Endodermal cell (in vitro differentiated cells): ENCODE results near the gene DROSHA. TPM values are rescaled to one million over a fixed set of nuclear protein-coding genes. Genes with fewer than 3 reads are reported as not detected.

Experiments
- DNase-seq: peaks from one replicate; pipeline ENCODE4 v3.0.0-alpha.2; 2017
- H3K27ac ChIP-seq: 2 replicates; pipeline ENCODE4 v1.5.1; 2013; ENCODE audit warnings: mild to moderate bottlenecking, low read depth, low read length, moderate library complexity
- H3K27me3 ChIP-seq: 2 replicates; pipeline ENCODE4 v1.6.1; 2013; ENCODE audit warnings: mild to moderate bottlenecking, low read length, moderate library complexity; ENCODE audit not compliant: insufficient read depth, control insufficient read depth, poor library complexity, severe bottlenecking
- H3K36me3 ChIP-seq: 2 replicates; pipeline ENCODE4 v1.7.0; 2013; ENCODE audit warnings: mild to moderate bottlenecking, low read length, moderate library complexity; ENCODE audit not compliant: control insufficient read depth, insufficient read depth
- H3K4me1 ChIP-seq: one replicate; pipeline ENCODE4 v1.7.0; 2013; ENCODE audit warnings: low read length; ENCODE audit not compliant: control insufficient read depth, insufficient read depth
- H3K4me3 ChIP-seq: 2 replicates; pipeline ENCODE4 v1.5.1; 2013; ENCODE audit warnings: mild to moderate bottlenecking, low read length, moderate library complexity
- H3K9ac ChIP-seq: 2 replicates; pipeline ENCODE4 v1.6.1; 2013; ENCODE audit warnings: mild to moderate bottlenecking, low read length, moderate library complexity; ENCODE audit not compliant: poor library complexity, severe bottlenecking; ENCODE audit errors: extremely low read depth
- H3K9me3 ChIP-seq: 2 replicates; pipeline ENCODE4 v1.6.1; 2013; ENCODE audit warnings: mild to moderate bottlenecking, low read length, moderate library complexity; ENCODE audit not compliant: control insufficient read depth
- H3K27ac Mint-ChIP-seq: 2 replicates; pipeline ENCODE4 v1.8.0; 2020; ENCODE audit warnings: mixed read lengths
- H3K27me3 Mint-ChIP-seq: 2 replicates; pipeline ENCODE4 v1.8.0; 2021; ENCODE audit warnings: mild to moderate bottlenecking, mixed read lengths; ENCODE audit not compliant: insufficient read depth
- H3K36me3 Mint-ChIP-seq: 2 replicates; pipeline ENCODE4 v1.8.0; 2020; ENCODE audit warnings: low read depth, mixed read lengths
- H3K4me1 Mint-ChIP-seq: 2 replicates; pipeline ENCODE4 v1.8.0; 2020; ENCODE audit warnings: mixed read lengths
- H3K4me3 Mint-ChIP-seq: 2 replicates; pipeline ENCODE4 v1.8.0; 2020; ENCODE audit warnings: mild to moderate bottlenecking, moderate library complexity, mixed read lengths
- H3K9me3 Mint-ChIP-seq: 2 replicates; pipeline ENCODE4 v1.8.0; 2020; ENCODE audit warnings: mild to moderate bottlenecking, mixed read lengths
- WGBS, 2 experiments: methylation state at CpG; one replicate each; pipeline versions ENCODE4 v1.1.5 to v1.1.7; 2013; ENCODE audit warnings: missing lambda C conversion rate in 2 of 2, mixed read lengths in 1 of 2; ENCODE audit not compliant: insufficient coverage in 1 of 2, insufficient read length in 1 of 2; 5-methylcytosine and 5-hydroxymethylcytosine counted together
- total RNA-seq, 2 donors: library from RNA; stranded (reverse); fragmentation: NEBNext Ultra II Directional in 1 of 2; extraction: Animal tissue kit (Norgen Biotek cat#: 25700) in 1 of 2; gene quantifications; 2 replicates in 1 of 2; 3 replicates in 1 of 2; pipeline ENCODE4 v1.2.1, GENCODE V29; 2021
- TF ChIP-seq, protein P1 (sequence below): fragments of 200-600 bp; sonication (generic); conservative IDR thresholded peaks from 2 replicates; pipeline ENCODE4 v1.5.0; 2021; ENCODE audit warnings: antibody characterized with exemption, mild to moderate bottlenecking

Gene DROSHA
- total RNA-seq, 2 donors from 2014 or later: 116 to 132 TPM

DNA sequence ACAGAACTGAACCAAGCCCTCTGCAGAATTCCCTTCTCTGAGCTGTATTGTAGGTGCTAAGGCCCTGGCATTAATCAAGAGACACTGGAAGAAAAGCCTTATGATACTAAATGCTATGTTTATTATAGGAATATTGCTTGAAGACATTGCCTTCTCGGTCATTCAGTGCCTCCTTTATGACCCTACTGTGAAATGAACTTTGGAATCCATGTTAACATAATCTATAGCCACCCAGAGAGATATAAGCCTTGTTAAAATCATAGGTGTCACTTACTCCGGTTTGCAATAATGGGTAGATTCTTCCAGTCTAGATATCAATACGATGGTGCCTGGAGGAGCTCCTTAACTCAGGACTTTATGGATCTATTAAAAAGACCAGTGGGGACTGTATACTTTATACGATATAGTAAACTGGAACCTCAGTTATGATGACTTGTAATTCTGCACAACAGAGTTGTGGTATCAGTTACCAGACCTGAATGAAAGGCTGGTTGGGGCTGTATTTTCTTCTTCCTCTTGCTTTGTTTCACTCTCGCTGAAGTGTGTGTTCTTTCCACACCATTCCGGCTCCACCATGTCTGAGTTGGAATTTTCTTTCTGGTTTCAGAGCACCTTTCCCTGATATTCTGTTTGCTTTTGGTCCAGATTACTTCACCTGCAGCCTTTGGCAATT is 154.5 kb downstream of the DROSHA start:
- 87 to 100% methylated on average over 5 to 6 of the region's 6 CpGs for WGBS, 2 experiments

DNA sequence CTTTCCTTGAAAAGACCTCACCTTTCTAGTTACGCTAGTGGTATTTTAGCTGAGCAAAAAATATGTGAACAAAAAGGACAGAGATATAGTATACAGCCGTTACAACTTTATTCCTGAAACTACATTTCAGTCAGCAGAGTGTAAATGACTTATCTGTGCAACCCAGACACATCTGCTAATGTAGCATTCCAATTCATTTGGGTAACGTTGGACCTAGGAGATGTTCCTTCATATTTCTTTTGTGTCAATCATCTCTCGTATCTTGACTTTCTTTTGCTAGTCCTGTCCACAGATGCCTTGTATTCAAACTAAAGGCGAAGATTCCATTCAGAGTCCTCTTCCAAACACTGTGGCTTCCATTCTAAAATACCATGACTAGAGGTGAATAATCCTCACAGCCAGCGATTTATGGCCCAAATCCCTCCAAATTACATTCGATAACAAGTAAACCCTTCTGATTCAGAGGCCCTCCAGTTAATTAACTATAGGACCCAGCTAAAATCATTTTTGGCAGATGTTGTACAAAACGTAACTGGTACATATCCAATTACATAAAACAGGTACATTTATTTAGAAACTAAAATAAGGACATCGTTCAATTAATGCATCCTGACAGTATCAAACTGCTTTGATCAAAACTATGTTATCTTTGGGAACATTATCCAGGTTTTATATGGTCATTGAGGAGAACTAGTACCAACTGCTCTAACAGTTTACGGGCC is 155.7 kb downstream of the DROSHA start:
- TF ChIP-seq, protein P1, sequence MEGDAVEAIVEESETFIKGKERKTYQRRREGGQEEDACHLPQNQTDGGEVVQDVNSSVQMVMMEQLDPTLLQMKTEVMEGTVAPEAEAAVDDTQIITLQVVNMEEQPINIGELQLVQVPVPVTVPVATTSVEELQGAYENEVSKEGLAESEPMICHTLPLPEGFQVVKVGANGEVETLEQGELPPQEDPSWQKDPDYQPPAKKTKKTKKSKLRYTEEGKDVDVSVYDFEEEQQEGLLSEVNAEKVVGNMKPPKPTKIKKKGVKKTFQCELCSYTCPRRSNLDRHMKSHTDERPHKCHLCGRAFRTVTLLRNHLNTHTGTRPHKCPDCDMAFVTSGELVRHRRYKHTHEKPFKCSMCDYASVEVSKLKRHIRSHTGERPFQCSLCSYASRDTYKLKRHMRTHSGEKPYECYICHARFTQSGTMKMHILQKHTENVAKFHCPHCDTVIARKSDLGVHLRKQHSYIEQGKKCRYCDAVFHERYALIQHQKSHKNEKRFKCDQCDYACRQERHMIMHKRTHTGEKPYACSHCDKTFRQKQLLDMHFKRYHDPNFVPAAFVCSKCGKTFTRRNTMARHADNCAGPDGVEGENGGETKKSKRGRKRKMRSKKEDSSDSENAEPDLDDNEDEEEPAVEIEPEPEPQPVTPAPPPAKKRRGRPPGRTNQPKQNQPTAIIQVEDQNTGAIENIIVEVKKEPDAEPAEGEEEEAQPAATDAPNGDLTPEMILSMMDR: no peak
- Mint-ChIP-seq H3K36me3 (no peaks in the 10 kb centered on the region), H3K4me1 (peaks cover 6% of the 10 kb centered on the region), H3K4me3 (no peak overlapping the region), H3K27me3 (no peaks in the 10 kb centered on the region), H3K27ac (no peak overlapping the region), H3K9me3 (no peaks in the 10 kb centered on the region)
- no peak for DNase-seq
- Histone ChIP-seq H3K36me3 (no peaks in the 10 kb centered on the region), H3K27ac (no peak overlapping the region), H3K4me3 (no peak overlapping the region), H3K4me1 (no peaks in the 10 kb centered on the region), H3K9me3 (no peaks in the 10 kb centered on the region), H3K9ac (no peak overlapping the region), H3K27me3 (no peaks in the 10 kb centered on the region)
- WGBS, 2 experiments: 91 to 97% methylated on average over 9 to 10 of the region's 10 CpGs

More for the DNA sequence above, 154.5 kb downstream of the DROSHA start:
- TF ChIP-seq, protein P1: no peak
- Histone ChIP-seq H3K4me1 (no peaks in the 10 kb centered on the region), H3K27me3 (no peaks in the 10 kb centered on the region), H3K9ac (no peak overlapping the region), H3K9me3 (no peaks in the 10 kb centered on the region), H3K27ac (no peak overlapping the region), H3K4me3 (no peak overlapping the region), H3K36me3 (no peaks in the 10 kb centered on the region)
- H3K9me3 Mint-ChIP-seq: no peaks in the 10 kb centered on the region
- H3K4me3 Mint-ChIP-seq: no peak overlapping the region
- no peaks in the 10 kb centered on the region for H3K27me3 Mint-ChIP-seq
- no peak for DNase-seq
- peaks cover 12% of the 10 kb centered on the region for H3K4me1 Mint-ChIP-seq
- H3K27ac Mint-ChIP-seq: no peak overlapping the region
- H3K36me3 Mint-ChIP-seq: no peaks in the 10 kb centered on the region

DNA sequence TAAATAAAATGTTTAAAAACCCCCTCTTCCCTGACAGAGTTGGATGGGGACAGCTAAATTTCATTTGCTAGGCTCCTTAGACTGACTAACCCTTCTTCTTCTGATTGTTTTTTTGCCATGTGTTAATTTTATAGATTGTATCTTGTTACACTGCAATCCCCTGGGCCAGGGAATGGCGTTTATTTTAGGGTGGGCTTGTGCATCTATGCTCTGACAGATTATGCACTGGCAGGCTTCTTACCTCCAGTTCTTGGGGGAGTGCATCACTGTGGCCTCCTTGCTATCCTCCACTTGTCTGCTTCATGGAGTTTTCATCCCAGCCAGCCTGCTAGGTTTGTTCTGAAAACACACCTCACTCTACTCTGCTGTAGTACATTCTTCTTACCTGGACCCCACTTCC is 159.8 kb downstream of the DROSHA start:
- Histone ChIP-seq H3K36me3 (no peaks in the 10 kb centered on the region), H3K4me1 (no peaks in the 10 kb centered on the region), H3K27ac (no peak overlapping the region), H3K27me3 (no peaks in the 10 kb centered on the region), H3K9ac (no peak overlapping the region), H3K9me3 (no peaks in the 10 kb centered on the region), H3K4me3 (no peak overlapping the region)
- Mint-ChIP-seq H3K9me3 (no peaks in the 10 kb centered on the region), H3K4me3 (no peak overlapping the region), H3K4me1 (peaks cover 6% of the 10 kb centered on the region), H3K27ac (no peak overlapping the region), H3K36me3 (no peaks in the 10 kb centered on the region), H3K27me3 (no peaks in the 10 kb centered on the region)
- WGBS, 2 experiments: 80 to 100% methylated on average over 1 of the region's 1 CpG
- no peak for DNase-seq
- TF ChIP-seq, protein P1: no peak
